ENCODE data around the gene PRKAG2.

GRCh38 chr7:151805191-151805590 is 71.7 kb downstream of the PRKAG2 start:
- no peak for TF ChIP-seq CTCF (IDR thresholded peaks at IDR 0.05)
- TF ChIP-seq POLR2A (IDR thresholded peaks at IDR 0.05), result no peak
